ENCODE data around the gene FAM161A. TPM values are rescaled to one million over a fixed set of nuclear protein-coding genes. Genes with fewer than 3 reads are reported as not detected.

FAM161A gene
- total RNA-seq, 1 donor from 2014 or later = 30.3 TPM

DNA sequence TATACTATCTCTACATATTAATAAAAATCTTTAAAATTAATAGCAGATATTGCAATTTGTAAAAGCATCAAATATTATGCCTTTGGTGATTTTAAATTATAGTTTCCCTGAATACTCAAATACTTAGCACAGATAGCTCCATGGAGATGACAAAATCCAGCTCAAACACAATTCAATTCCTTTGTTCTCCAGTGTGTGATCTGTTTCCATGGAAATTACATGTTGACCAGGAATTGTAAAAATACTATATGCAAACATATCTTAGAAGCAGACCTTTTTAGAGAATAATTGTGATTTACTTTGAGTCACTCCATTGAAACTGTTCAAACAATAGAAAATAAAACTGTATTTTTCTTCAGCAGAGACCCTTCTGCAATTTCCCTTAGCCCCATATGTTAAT is 68.3 kb downstream of the FAM161A start:
- DNase-seq = no peak

DNA sequence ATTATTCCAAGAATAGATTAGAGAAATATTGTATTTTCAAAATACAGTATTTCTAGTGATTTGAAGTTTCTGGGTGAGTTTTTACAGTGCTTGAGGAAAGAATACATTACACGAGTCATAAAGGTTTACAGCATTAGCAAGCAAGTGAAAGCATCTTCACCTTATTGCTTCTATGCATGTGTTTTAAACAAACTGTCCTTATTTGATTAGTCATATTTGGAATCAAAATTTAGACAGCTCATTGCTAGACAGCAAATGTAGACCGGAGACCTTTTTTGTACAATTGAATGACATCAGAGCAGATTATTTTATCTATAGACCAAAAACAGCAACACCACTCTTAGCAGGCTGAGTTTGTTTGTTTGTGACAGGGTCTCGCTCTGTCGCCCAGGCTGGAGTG is 69.2 kb downstream of the FAM161A start:
- DNase-seq = no peak

DNA sequence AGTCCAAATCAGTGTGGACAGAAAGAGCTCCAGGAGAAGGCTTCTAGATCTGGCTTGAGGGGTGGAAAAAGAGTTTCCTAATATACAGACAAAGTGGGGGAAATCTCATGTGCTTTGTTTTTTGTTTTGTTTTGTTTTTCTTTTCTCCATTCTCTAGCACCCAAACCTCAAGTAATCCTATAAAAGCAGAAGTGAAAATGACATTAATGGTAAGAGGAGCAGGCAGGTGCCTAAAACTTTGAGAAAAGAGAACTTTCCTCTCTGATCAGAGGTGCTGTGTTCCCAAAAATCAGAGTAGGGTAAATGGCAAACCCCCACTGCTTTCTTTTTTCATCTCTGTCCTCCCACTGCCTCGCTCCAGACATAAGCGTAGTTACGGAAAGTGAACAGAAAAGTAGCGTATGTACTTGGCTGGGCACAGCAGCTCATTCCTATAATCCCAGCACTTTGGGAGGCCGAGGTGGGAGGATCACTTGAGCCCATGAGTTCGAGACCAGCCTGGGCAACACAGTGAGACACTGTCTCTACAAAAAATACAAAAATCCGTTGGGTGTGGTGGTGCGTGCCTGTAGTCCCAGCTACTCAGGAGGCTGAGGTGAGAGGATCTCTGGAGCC is 77.8 kb downstream of the FAM161A start:
- no peak for DNase-seq

Small RNA genes within 50 kb of the gene (small RNA-seq; reads per million reads assigned to genes)
- not detected for gene RPS24P7

Other genes with a start within 250 kb of the FAM161A start
- gene CCT4, start 34.6 kb upstream of the FAM161A start, total RNA-seq = 204 TPM
- 37.3 TPM for gene COMMD1, start 51.6 kb upstream of the FAM161A start, total RNA-seq